HepG2 (cell line): ENCODE results near the gene MBD2. TPM values are rescaled to one million over a fixed set of nuclear protein-coding genes. Genes with fewer than 3 reads are reported as not detected.

Source experiments
- ADNP ChIP-seq: sonication (generic); formaldehyde crosslinking; IDR thresholded peaks from 2 replicates; pipeline ENCODE4 v1.4.0; 2020; ENCODE audit warnings: missing genetic modification reagents
- ARHGAP35 ChIP-seq: sonication (generic); formaldehyde crosslinking; IDR thresholded peaks from 2 replicates; pipeline ENCODE4 v1.9.0; 2022; ENCODE audit warnings: mild to moderate bottlenecking, inconsistent platforms, moderate library complexity, missing genetic modification reagents, borderline replicate concordance
- HDAC1 ChIP-seq: sonication (generic); formaldehyde crosslinking; IDR thresholded peaks from 2 replicates; pipeline ENCODE4 v1.5.1; 2020; ENCODE audit warnings: mild to moderate bottlenecking, missing genetic modification reagents
- HIVEP1 ChIP-seq: sonication (generic); formaldehyde crosslinking; IDR thresholded peaks from 2 replicates; pipeline ENCODE4 v1.4.0; 2020; ENCODE audit warnings: mild to moderate bottlenecking, missing genetic modification reagents
- HOXD1 ChIP-seq: sonication (generic); formaldehyde crosslinking; IDR thresholded peaks from 2 replicates; pipeline ENCODE4 v1.5.0; 2020; ENCODE audit warnings: missing genetic modification reagents
- NFKB2 ChIP-seq: sonication (generic); formaldehyde crosslinking; IDR thresholded peaks from 2 replicates; pipeline ENCODE4 v1.4.0; 2020; ENCODE audit warnings: missing genetic modification reagents, borderline replicate concordance
- NFRKB ChIP-seq: fragments of 450-650 bp; IDR thresholded peaks from 2 replicates; pipeline ENCODE4 v1.6.1; 2017
- NR2C2 ChIP-seq: sonication (generic); formaldehyde crosslinking; IDR thresholded peaks from 2 replicates; pipeline ENCODE4 v1.4.0; 2020; ENCODE audit warnings: missing genetic modification reagents, mild to moderate bottlenecking, moderate library complexity, borderline replicate concordance
- SP140L ChIP-seq: sonication (generic); formaldehyde crosslinking; IDR thresholded peaks from 2 replicates; pipeline ENCODE4 v1.4.0; 2020; ENCODE audit warnings: missing genetic modification reagents, borderline replicate concordance
- ZEB1 ChIP-seq: IDR thresholded peaks from 2 replicates; pipeline ENCODE4 v1.6.1; 2012; ENCODE audit warnings: mild to moderate bottlenecking, low read depth, inconsistent platforms; ENCODE audit not compliant: insufficient replicate concordance
- ZNF225 ChIP-seq: sonication (generic); formaldehyde crosslinking; IDR thresholded peaks from 2 replicates; pipeline ENCODE4 v1.4.0; 2020; ENCODE audit warnings: mild to moderate bottlenecking, missing genetic modification reagents
- ZNF264 ChIP-seq: sonication (generic); formaldehyde crosslinking; IDR thresholded peaks from 2 replicates; pipeline ENCODE4 v1.4.0; 2020; ENCODE audit warnings: missing genetic modification reagents
- ZNF343 ChIP-seq: sonication (generic); formaldehyde crosslinking; IDR thresholded peaks from 2 replicates; pipeline ENCODE4 v1.4.0; 2020; ENCODE audit warnings: mild to moderate bottlenecking, missing genetic modification reagents
- ZNF792 ChIP-seq: IDR thresholded peaks from 2 replicates; pipeline ENCODE4 v1.6.1; 2016
- polyA plus RNA-seq, 8 experiments: library from polyadenylated mRNA; depleted of rRNA in 3 of 8; stranded (reverse) in 7 of 8; unstranded in 1 of 8; fragments of >200 nt; fragmentation: Illumina TruSeq in 4 of 8; extraction: Trizol in 4 of 8; gene quantifications; 2 replicates each; pipeline versions ENCODE4 v1.2.1 to v1.2.3, GENCODE V29; 2011 to 2016; ENCODE audit warnings: low read depth in 4 of 8, missing spikeins in 1 of 8, mixed read lengths in 1 of 8; ENCODE audit not compliant: insufficient read depth in 1 of 8
- total RNA-seq, 5 experiments: library from RNA; depleted of rRNA; stranded (reverse); fragments of >200 nt; fragmentation: Illumina TruSeq; extraction: Trizol; gene quantifications; 2 replicates each; pipeline ENCODE4 v1.2.3, GENCODE V29; 2016; ENCODE audit warnings: low read depth in 1 of 5
- TF ChIP-seq, protein P1 (sequence below): sonication (generic); formaldehyde crosslinking; IDR thresholded peaks from 2 replicates; pipeline ENCODE4 v1.5.1; 2020; ENCODE audit warnings: mild to moderate bottlenecking, moderate library complexity, missing genetic modification reagents
- TF ChIP-seq, protein P2 (sequence below): sonication (generic); formaldehyde crosslinking; IDR thresholded peaks from 2 replicates; pipeline ENCODE4 v1.4.0; 2020; ENCODE audit warnings: missing genetic modification reagents
- TF ChIP-seq, protein P3 (sequence below): sonication (generic); formaldehyde crosslinking; IDR thresholded peaks from 2 replicates; pipeline ENCODE4 v1.4.0; 2020; ENCODE audit warnings: missing genetic modification reagents
- TF ChIP-seq, protein P4 (sequence below), 2 experiments: sonication (generic) in 1 of 2; formaldehyde crosslinking in 1 of 2; IDR thresholded peaks; 2 replicates each; pipeline versions ENCODE4 v1.4.0 to v1.6.1; 2016 to 2020; ENCODE audit warnings: borderline replicate concordance in 1 of 2, low read depth in 1 of 2, mild to moderate bottlenecking in 1 of 2, missing genetic modification reagents in 1 of 2
- TF ChIP-seq, protein P5 (sequence below): sonication (generic); formaldehyde crosslinking; IDR thresholded peaks from 2 replicates; pipeline ENCODE4 v1.9.0; 2022; ENCODE audit warnings: missing genetic modification reagents, mild to moderate bottlenecking, borderline replicate concordance

Gene MBD2
- total and polyA plus RNA-seq, 2 of the 13 experiments (the other 11 are each of a cell fraction or from before 2014, with no cell fraction given) = 19.1 to 38.5 TPM

DNA sequence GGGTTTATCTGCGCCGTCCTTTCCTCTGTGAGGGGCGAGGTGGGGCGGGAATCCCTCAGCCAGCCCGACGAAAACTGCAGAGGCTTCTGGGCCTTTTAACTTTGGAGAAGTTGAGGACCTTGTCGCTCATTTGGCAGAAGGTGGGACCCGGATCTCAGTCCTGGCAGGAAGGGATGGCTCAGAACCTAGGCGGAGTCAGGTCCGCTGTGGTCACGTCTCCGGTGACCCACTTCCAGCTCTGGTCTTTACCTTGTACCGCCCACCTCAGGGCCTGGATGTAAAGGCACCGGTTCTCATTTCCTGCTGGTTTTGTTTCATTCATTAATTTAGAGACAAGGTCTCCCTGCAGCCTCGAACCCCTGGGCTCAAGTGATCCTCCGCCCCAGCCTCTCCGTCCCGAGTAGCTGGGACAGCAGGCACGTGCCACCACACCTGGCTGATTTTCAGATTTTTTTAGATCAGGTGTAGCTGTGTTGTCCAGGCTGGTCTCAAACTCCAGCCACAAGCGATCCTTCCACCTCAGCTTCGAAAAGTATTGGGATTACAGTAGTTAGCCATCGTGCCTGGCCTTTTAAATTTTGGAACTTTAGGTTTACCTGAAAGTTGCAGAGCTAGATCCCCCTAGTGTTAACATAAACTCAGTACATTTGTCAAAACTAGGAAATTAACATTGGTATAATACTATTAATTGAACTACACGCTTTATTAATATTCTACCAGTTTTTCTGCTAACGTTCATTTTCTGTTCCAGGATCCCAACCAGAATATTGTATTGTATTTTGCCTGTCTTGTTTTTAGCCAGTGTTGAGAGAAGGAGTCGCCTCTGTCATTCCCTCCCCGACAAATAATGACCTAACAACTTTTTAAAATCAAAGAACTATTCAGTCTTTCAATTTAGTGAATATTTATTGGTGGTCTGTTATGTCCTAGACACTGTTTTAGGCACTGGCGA lies 45.7 kb upstream of the MBD2 start (continued):
- TF ChIP-seq ARHGAP35 (CRISPR knock-in tag) (no peak), NFRKB (no peak), ZNF225 (CRISPR knock-in tag) (0 out of 2 replicates have a peak, but pooled peaks have one; percentile 49), ZNF792 (no peak), ZEB1 (peak; percentile 19), SP140L (CRISPR knock-in tag) (no peak; the same call in 1 of the 2 replicates), HIVEP1 (CRISPR knock-in tag) (no peak), NFKB2 (CRISPR knock-in tag) (no peak), NR2C2 (peak; percentile 47; the same call in 1 of the 2 replicates), HOXD1 (no peak; the same call in 1 of the 2 replicates), ZNF343 (CRISPR knock-in tag) (peak; percentile 70; the same call in 1 of the 2 replicates), HDAC1 (0 out of 2 replicates have a peak, but pooled peaks have one; percentile 18), ZNF264 (CRISPR knock-in tag) (0 out of 2 replicates have a peak, but pooled peaks have one; percentile 27), ADNP (CRISPR knock-in tag) (0 out of 2 replicates have a peak, but pooled peaks have one; percentile 21)
- TF ChIP-seq, protein P1, sequence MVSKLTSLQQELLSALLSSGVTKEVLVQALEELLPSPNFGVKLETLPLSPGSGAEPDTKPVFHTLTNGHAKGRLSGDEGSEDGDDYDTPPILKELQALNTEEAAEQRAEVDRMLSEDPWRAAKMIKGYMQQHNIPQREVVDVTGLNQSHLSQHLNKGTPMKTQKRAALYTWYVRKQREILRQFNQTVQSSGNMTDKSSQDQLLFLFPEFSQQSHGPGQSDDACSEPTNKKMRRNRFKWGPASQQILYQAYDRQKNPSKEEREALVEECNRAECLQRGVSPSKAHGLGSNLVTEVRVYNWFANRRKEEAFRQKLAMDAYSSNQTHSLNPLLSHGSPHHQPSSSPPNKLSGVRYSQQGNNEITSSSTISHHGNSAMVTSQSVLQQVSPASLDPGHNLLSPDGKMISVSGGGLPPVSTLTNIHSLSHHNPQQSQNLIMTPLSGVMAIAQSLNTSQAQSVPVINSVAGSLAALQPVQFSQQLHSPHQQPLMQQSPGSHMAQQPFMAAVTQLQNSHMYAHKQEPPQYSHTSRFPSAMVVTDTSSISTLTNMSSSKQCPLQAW = no peak
- TF ChIP-seq, protein P2, sequence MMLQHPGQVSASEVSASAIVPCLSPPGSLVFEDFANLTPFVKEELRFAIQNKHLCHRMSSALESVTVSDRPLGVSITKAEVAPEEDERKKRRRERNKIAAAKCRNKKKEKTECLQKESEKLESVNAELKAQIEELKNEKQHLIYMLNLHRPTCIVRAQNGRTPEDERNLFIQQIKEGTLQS (CRISPR knock-in tag) = no peak
- TF ChIP-seq, protein P3, sequence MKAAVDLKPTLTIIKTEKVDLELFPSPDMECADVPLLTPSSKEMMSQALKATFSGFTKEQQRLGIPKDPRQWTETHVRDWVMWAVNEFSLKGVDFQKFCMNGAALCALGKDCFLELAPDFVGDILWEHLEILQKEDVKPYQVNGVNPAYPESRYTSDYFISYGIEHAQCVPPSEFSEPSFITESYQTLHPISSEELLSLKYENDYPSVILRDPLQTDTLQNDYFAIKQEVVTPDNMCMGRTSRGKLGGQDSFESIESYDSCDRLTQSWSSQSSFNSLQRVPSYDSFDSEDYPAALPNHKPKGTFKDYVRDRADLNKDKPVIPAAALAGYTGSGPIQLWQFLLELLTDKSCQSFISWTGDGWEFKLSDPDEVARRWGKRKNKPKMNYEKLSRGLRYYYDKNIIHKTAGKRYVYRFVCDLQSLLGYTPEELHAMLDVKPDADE = no peak
- TF ChIP-seq, protein P4, sequence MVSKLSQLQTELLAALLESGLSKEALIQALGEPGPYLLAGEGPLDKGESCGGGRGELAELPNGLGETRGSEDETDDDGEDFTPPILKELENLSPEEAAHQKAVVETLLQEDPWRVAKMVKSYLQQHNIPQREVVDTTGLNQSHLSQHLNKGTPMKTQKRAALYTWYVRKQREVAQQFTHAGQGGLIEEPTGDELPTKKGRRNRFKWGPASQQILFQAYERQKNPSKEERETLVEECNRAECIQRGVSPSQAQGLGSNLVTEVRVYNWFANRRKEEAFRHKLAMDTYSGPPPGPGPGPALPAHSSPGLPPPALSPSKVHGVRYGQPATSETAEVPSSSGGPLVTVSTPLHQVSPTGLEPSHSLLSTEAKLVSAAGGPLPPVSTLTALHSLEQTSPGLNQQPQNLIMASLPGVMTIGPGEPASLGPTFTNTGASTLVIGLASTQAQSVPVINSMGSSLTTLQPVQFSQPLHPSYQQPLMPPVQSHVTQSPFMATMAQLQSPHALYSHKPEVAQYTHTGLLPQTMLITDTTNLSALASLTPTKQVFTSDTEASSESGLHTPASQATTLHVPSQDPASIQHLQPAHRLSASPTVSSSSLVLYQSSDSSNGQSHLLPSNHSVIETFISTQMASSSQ (IDR thresholded peaks at IDR 0.05; ENCODE audit: low read depth) = no peak
- TF ChIP-seq, protein P4 (CRISPR knock-in tag; IDR thresholded peaks at IDR 0.05; ENCODE audit: borderline replicate concordance) = 0 out of 2 replicates have a peak, but pooled peaks have one; percentile 18
- TF ChIP-seq, protein P5, sequence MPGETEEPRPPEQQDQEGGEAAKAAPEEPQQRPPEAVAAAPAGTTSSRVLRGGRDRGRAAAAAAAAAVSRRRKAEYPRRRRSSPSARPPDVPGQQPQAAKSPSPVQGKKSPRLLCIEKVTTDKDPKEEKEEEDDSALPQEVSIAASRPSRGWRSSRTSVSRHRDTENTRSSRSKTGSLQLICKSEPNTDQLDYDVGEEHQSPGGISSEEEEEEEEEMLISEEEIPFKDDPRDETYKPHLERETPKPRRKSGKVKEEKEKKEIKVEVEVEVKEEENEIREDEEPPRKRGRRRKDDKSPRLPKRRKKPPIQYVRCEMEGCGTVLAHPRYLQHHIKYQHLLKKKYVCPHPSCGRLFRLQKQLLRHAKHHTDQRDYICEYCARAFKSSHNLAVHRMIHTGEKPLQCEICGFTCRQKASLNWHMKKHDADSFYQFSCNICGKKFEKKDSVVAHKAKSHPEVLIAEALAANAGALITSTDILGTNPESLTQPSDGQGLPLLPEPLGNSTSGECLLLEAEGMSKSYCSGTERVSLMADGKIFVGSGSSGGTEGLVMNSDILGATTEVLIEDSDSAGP (CRISPR knock-in tag) = peak; percentile 80
